IPS-11a (cell line): Measurements from ENCODE around the gene TTC39A.

Experiments
- H3K4me3 ChIP-seq: one replicate; pipeline ENCODE4 v1.5.1; 2013; ENCODE audit warnings: low read depth, low read length, control low read depth

Gene TTC39A

GRCh38 chr1:51316113-51316845 is 14.1 kb downstream of the TTC39A start:
- H3K4me3 ChIP-seq, result no peak overlapping the region

- H3K4me3 ChIP-seq, result no peak overlapping the region
Observed at GRCh38 chr1:51314974-51315373, 15.4 kb downstream of the TTC39A start.

- no peak overlapping the region for H3K4me3 ChIP-seq
Observed at GRCh38 chr1:51313961-51314777, 16.2 kb downstream of the TTC39A start.

- no peak overlapping the region for H3K4me3 ChIP-seq
Observed at GRCh38 chr1:51313268-51313852, 17.0 kb downstream of the TTC39A start.

GRCh38 chr1:51312718-51313117 is 17.6 kb downstream of the TTC39A start:
- H3K4me3 ChIP-seq, result no peak overlapping the region

- H3K4me3 ChIP-seq, result no peak overlapping the region
Observed at GRCh38 chr1:51311826-51312225, 18.5 kb downstream of the TTC39A start.

GRCh38 chr1:51310871-51311613 is 19.3 kb downstream of the TTC39A start:
- H3K4me3 ChIP-seq, result no peak overlapping the region

- H3K4me3 ChIP-seq, result no peak overlapping the region
Observed at GRCh38 chr1:51309291-51309690, 21.1 kb downstream of the TTC39A start.

GRCh38 chr1:51308636-51309035 is 21.7 kb downstream of the TTC39A start:
- H3K4me3 ChIP-seq, result no peak overlapping the region

GRCh38 chr1:51306950-51307349 is 23.4 kb downstream of the TTC39A start:
- H3K4me3 ChIP-seq, result no peak overlapping the region

- no peak overlapping the region for H3K4me3 ChIP-seq
Observed at GRCh38 chr1:51305371-51305823, 25.0 kb downstream of the TTC39A start.

- H3K4me3 ChIP-seq, result no peak overlapping the region
Observed at GRCh38 chr1:51304360-51304759, 26.0 kb downstream of the TTC39A start.

- H3K4me3 ChIP-seq, result no peak overlapping the region
Observed at GRCh38 chr1:51303751-51304251, 26.6 kb downstream of the TTC39A start.

GRCh38 chr1:51303315-51303714 is 27.0 kb downstream of the TTC39A start:
- no peak overlapping the region for H3K4me3 ChIP-seq

- no peak overlapping the region for H3K4me3 ChIP-seq
Observed at GRCh38 chr1:51302746-51303145, 27.6 kb downstream of the TTC39A start.

GRCh38 chr1:51302270-51302669 is 28.1 kb downstream of the TTC39A start:
- no peak overlapping the region for H3K4me3 ChIP-seq

GRCh38 chr1:51301844-51302162 is 28.6 kb downstream of the TTC39A start:
- H3K4me3 ChIP-seq, result no peak overlapping the region

- no peak overlapping the region for H3K4me3 ChIP-seq
Observed at GRCh38 chr1:51301152-51301843, 29.1 kb downstream of the TTC39A start.

- no peak overlapping the region for H3K4me3 ChIP-seq
Observed at GRCh38 chr1:51299981-51300670, 30.2 kb downstream of the TTC39A start.
